ENCODE measurements around the gene PTGER3.

The PTGER3 gene

DNA sequence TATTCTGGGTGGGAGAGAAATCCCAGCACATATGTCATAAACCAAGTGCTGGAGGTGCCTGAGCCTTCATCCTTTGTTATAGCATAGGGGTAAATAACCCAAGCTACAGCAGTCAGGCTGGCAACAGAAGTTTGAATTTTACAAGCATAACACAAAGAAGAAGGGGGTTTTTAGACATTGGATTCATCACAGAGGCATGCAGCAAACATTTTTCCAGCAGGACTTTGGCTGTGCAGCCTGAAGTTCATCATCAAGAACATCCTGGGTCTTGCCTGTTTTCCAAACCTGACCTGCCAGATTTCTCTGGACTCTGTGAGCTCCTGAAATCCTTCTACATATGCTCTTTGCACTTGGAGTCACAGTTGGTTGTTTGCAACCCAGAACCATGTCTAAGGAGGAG, 16.2 kb downstream of the PTGER3 start:
- no peaks in the 10 kb centered on the region for H3K4me1 ChIP-seq (ENCODE audit: control insufficient read depth, low read depth, low read length)
- no peaks in the 10 kb centered on the region for H3K27me3 ChIP-seq (ENCODE audit: control insufficient read depth, insufficient read depth, low read length)
- no peak overlapping the region for H3K4me3 ChIP-seq (ENCODE audit: low read length)
- no peak overlapping the region for H3K9ac ChIP-seq (ENCODE audit: low read length)
- no peaks in the 10 kb centered on the region for H3K36me3 ChIP-seq (ENCODE audit: control insufficient read depth, low read depth, low read length)
- H3K27ac ChIP-seq (ENCODE audit: low read length), result no peak overlapping the region
- H3K9me3 ChIP-seq (ENCODE audit: control insufficient read depth, low read depth, low read length), result no peaks in the 10 kb centered on the region

DNA sequence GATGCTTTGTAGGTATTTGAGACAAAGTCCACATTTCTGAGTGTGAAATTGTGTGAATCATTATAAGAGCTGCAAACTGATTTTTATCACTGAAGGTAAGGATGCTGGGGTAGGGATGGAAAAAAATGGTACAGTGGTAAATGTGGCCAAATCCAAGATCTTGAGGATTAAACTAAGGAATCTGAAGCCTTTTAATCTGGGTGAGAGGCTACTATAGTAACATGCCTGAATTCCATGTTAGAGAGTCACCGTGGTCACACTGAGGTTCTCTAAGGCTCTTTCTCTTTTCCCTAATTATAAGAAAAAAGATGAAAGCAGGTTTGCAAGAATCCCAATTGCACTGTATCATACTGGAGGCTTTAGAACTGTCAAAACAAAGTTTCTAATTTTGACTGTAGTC, 17.6 kb downstream of the PTGER3 start:
- Histone ChIP-seq H3K9me3 (ENCODE audit: control insufficient read depth, low read depth, low read length) (no peaks in the 10 kb centered on the region), H3K27ac (ENCODE audit: low read length) (no peak overlapping the region), H3K4me1 (ENCODE audit: control insufficient read depth, low read depth, low read length) (no peaks in the 10 kb centered on the region), H3K36me3 (ENCODE audit: control insufficient read depth, low read depth, low read length) (no peaks in the 10 kb centered on the region), H3K4me3 (ENCODE audit: low read length) (no peak overlapping the region), H3K9ac (ENCODE audit: low read length) (no peak overlapping the region), H3K27me3 (ENCODE audit: control insufficient read depth, insufficient read depth, low read length) (no peaks in the 10 kb centered on the region)

DNA sequence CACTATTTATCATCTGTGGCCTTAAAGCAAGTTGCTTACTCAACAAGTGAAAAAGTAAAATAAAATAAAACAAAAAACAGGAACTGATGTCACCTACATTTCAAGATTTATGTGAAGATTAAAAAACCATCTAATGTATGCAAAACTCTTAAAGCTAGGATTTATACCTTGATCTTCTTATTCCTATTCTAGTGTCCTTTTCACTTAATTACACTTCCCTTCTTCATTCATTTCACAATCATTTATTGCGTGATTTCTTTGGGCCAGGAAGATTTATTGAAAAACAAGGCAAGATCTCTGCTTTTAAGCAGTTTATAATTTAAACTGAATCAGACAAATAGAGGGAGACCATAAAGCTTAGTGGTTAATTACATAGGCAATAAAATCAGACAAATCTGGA, 18.6 kb downstream of the PTGER3 start:
- Histone ChIP-seq H3K27me3 (ENCODE audit: control insufficient read depth, insufficient read depth, low read length) (no peaks in the 10 kb centered on the region), H3K4me1 (ENCODE audit: control insufficient read depth, low read depth, low read length) (no peaks in the 10 kb centered on the region)

GRCh38 chr1:71027991-71028390, 19.6 kb downstream of the PTGER3 start:
- Histone ChIP-seq H3K4me3 (ENCODE audit: low read length) (no peak overlapping the region), H3K36me3 (ENCODE audit: control insufficient read depth, low read depth, low read length) (no peaks in the 10 kb centered on the region), H3K27me3 (ENCODE audit: control insufficient read depth, insufficient read depth, low read length) (no peaks in the 10 kb centered on the region), H3K27ac (ENCODE audit: low read length) (no peak overlapping the region), H3K4me1 (ENCODE audit: control insufficient read depth, low read depth, low read length) (no peaks in the 10 kb centered on the region), H3K9me3 (ENCODE audit: control insufficient read depth, low read depth, low read length) (no peaks in the 10 kb centered on the region), H3K9ac (ENCODE audit: low read length) (no peak overlapping the region)

More for the DNA sequence above, 18.6 kb downstream of the PTGER3 start:
- Histone ChIP-seq H3K36me3 (ENCODE audit: control insufficient read depth, low read depth, low read length) (no peaks in the 10 kb centered on the region), H3K9me3 (ENCODE audit: control insufficient read depth, low read depth, low read length) (no peaks in the 10 kb centered on the region), H3K9ac (ENCODE audit: low read length) (no peak overlapping the region), H3K27ac (ENCODE audit: low read length) (no peak overlapping the region), H3K4me3 (ENCODE audit: low read length) (no peak overlapping the region)

- Histone ChIP-seq H3K9ac (ENCODE audit: low read length) (no peak overlapping the region), H3K9me3 (ENCODE audit: control insufficient read depth, low read depth, low read length) (no peaks in the 10 kb centered on the region), H3K36me3 (ENCODE audit: control insufficient read depth, low read depth, low read length) (no peaks in the 10 kb centered on the region), H3K4me1 (ENCODE audit: control insufficient read depth, low read depth, low read length) (no peaks in the 10 kb centered on the region), H3K27me3 (ENCODE audit: control insufficient read depth, insufficient read depth, low read length) (no peaks in the 10 kb centered on the region), H3K27ac (ENCODE audit: low read length) (no peak overlapping the region), H3K4me3 (ENCODE audit: low read length) (no peak overlapping the region)
These were observed 21.5 kb downstream of the PTGER3 start for GRCh38 chr1:71026093-71026492.

DNA sequence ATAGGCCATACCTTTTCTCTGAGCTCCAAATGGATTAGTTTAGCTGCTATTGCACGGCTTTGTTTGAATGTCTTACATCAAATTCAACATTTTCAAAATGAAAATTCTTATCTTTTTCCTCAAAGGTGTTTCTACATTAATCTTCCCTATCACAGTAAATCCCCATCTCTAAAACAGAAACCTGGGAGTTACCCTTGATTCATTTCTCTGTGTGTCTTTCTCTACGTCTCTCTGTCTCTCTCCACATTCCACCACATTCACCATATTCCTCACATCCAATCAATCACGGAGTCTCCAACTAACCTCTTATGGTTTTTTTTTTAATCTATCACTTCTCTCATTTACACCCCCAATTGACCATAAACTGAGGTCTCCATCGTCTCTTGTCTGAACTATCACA, 24.1 kb downstream of the PTGER3 start:
- H3K36me3 ChIP-seq (ENCODE audit: control insufficient read depth, low read depth, low read length), result no peaks in the 10 kb centered on the region
- no peak overlapping the region for H3K9ac ChIP-seq (ENCODE audit: low read length)
- H3K27ac ChIP-seq (ENCODE audit: low read length), result no peak overlapping the region
- H3K4me1 ChIP-seq (ENCODE audit: control insufficient read depth, low read depth, low read length), result no peaks in the 10 kb centered on the region
- no peaks in the 10 kb centered on the region for H3K27me3 ChIP-seq (ENCODE audit: control insufficient read depth, insufficient read depth, low read length)
- H3K9me3 ChIP-seq (ENCODE audit: control insufficient read depth, low read depth, low read length), result no peaks in the 10 kb centered on the region
- no peak overlapping the region for H3K4me3 ChIP-seq (ENCODE audit: low read length)

DNA sequence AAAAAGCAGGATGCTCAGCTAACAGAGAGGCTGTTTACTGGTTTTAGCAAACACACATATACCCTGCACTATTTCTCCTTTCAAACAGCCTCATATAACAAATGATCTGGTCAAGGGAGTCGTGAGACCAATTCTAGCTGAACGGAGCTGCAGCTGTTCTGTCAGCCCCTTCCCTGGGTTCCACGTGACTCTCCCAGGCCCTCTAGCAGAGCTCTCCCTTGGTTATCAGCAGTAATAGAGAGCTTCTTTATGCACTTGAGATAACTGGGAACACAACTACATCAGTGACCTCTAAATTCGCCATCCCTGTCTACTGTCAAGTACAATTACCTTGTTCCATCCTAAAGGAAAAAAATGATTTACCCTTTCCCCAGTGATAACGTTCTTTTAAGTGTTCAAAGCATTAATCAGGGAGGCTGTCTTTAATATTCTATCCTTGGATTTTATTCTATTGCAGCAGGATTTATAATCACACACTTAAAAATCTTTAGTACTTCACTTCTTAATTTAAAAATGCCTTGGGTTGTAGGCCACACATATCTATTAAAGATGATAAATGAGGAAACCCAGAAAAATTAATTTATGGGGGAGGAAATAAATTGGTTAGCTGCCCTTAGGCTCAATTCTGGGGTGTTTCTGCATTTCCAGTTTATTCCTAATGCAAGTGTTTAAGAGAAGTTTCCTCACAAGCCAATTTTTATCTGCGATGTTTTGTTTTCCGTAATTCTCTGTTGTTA, 28.2 kb downstream of the PTGER3 start:
- no peak overlapping the region for H3K4me3 ChIP-seq (ENCODE audit: low read length)
- H3K27ac ChIP-seq (ENCODE audit: low read length), result no peak overlapping the region
- no peaks in the 10 kb centered on the region for H3K36me3 ChIP-seq (ENCODE audit: control insufficient read depth, low read depth, low read length)
- H3K27me3 ChIP-seq (ENCODE audit: control insufficient read depth, insufficient read depth, low read length), result no peaks in the 10 kb centered on the region
- H3K9ac ChIP-seq (ENCODE audit: low read length), result no peak overlapping the region
- no peaks in the 10 kb centered on the region for H3K4me1 ChIP-seq (ENCODE audit: control insufficient read depth, low read depth, low read length)
- no peaks in the 10 kb centered on the region for H3K9me3 ChIP-seq (ENCODE audit: control insufficient read depth, low read depth, low read length)

GRCh38 chr1:71018791-71019190, 28.8 kb downstream of the PTGER3 start:
- Histone ChIP-seq H3K4me1 (ENCODE audit: control insufficient read depth, low read depth, low read length) (no peaks in the 10 kb centered on the region), H3K27me3 (ENCODE audit: control insufficient read depth, insufficient read depth, low read length) (no peaks in the 10 kb centered on the region), H3K36me3 (ENCODE audit: control insufficient read depth, low read depth, low read length) (no peaks in the 10 kb centered on the region), H3K4me3 (ENCODE audit: low read length) (no peak overlapping the region), H3K27ac (ENCODE audit: low read length) (no peak overlapping the region), H3K9me3 (ENCODE audit: control insufficient read depth, low read depth, low read length) (no peaks in the 10 kb centered on the region), H3K9ac (ENCODE audit: low read length) (no peak overlapping the region)

GRCh38 chr1:71015745-71016144, 31.9 kb downstream of the PTGER3 start:
- no peaks in the 10 kb centered on the region for H3K4me1 ChIP-seq (ENCODE audit: control insufficient read depth, low read depth, low read length)
- H3K9ac ChIP-seq (ENCODE audit: low read length), result no peak overlapping the region
- H3K36me3 ChIP-seq (ENCODE audit: control insufficient read depth, low read depth, low read length), result no peaks in the 10 kb centered on the region
- no peak overlapping the region for H3K27ac ChIP-seq (ENCODE audit: low read length)
- H3K27me3 ChIP-seq (ENCODE audit: control insufficient read depth, insufficient read depth, low read length), result no peaks in the 10 kb centered on the region
- H3K9me3 ChIP-seq (ENCODE audit: control insufficient read depth, low read depth, low read length), result no peaks in the 10 kb centered on the region
- no peak overlapping the region for H3K4me3 ChIP-seq (ENCODE audit: low read length)

DNA sequence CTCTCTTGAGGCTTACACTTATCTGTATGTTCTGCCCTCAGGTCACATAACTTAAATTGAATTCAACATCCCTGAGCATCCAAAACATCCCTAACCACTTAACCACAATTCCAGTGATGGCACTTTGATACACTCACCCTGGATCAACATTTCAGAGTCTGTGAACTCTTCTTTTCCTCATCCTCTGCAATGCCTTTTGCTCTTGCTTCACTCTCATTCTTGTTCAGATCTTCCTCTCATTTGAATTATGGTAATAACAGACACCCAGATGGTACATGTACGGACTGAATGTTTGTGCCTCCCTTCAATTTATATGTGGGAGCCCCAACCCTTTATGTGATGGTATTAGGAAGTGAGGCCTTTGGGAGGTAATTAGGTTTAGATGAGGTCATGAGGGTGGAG, 33.4 kb downstream of the PTGER3 start:
- Histone ChIP-seq H3K27me3 (ENCODE audit: control insufficient read depth, insufficient read depth, low read length) (no peaks in the 10 kb centered on the region), H3K9ac (ENCODE audit: low read length) (no peak overlapping the region), H3K36me3 (ENCODE audit: control insufficient read depth, low read depth, low read length) (no peaks in the 10 kb centered on the region), H3K4me1 (ENCODE audit: control insufficient read depth, low read depth, low read length) (no peaks in the 10 kb centered on the region), H3K4me3 (ENCODE audit: low read length) (no peak overlapping the region), H3K9me3 (ENCODE audit: control insufficient read depth, low read depth, low read length) (no peaks in the 10 kb centered on the region), H3K27ac (ENCODE audit: low read length) (no peak overlapping the region)

DNA sequence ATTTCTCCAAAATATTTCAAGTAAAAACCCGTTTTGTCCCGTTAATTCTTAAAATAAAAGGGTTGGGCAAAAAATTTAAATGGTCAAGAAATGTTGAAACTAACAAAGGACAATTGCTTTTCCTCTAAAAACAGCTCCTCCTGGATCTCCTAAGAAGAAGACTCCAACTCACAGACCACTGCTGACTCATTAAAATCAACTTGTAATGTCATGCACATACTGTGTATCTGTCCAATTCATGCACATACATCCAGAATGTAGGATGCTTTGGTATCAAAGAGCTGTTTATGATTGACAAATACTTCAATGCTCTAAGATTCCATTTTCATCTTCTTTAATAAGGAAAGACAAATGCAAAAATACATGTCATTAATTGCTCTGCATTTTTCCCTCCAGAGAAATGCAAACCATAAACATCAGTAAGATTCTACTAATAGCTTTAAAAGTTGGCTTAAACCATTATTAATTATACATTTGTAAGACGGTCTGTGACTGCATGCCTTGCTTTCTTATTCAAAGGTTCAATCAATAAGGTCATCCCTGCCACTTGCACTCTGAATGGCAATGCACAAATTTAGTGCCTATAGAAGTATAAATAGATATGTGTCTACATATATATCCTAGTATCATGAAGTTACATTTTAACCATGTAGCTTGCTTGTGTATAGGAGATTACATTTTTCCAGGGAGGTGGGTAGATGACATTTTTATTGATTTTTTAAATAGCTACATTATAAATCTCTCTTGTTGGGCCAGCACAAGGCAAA, 44.7 kb downstream of the PTGER3 start:
- Histone ChIP-seq H3K27me3 (ENCODE audit: control insufficient read depth, insufficient read depth, low read length) (no peaks in the 10 kb centered on the region), H3K9ac (ENCODE audit: low read length) (no peak overlapping the region), H3K27ac (ENCODE audit: low read length) (no peak overlapping the region), H3K4me3 (ENCODE audit: low read length) (no peak overlapping the region), H3K4me1 (ENCODE audit: control insufficient read depth, low read depth, low read length) (no peaks in the 10 kb centered on the region), H3K9me3 (ENCODE audit: control insufficient read depth, low read depth, low read length) (no peaks in the 10 kb centered on the region), H3K36me3 (ENCODE audit: control insufficient read depth, low read depth, low read length) (no peaks in the 10 kb centered on the region)

GRCh38 chr1:71001624-71002023, 46.0 kb downstream of the PTGER3 start:
- no peaks in the 10 kb centered on the region for H3K36me3 ChIP-seq (ENCODE audit: control insufficient read depth, low read depth, low read length)
- H3K4me3 ChIP-seq (ENCODE audit: low read length), result no peak overlapping the region
- no peaks in the 10 kb centered on the region for H3K4me1 ChIP-seq (ENCODE audit: control insufficient read depth, low read depth, low read length)
- H3K27me3 ChIP-seq (ENCODE audit: control insufficient read depth, insufficient read depth, low read length), result no peaks in the 10 kb centered on the region
- no peaks in the 10 kb centered on the region for H3K9me3 ChIP-seq (ENCODE audit: control insufficient read depth, low read depth, low read length)
- no peak overlapping the region for H3K9ac ChIP-seq (ENCODE audit: low read length)
- no peak overlapping the region for H3K27ac ChIP-seq (ENCODE audit: low read length)
